HCT116 (cell line): ENCODE results near the gene BAX. TPM values are rescaled to one million over a fixed set of nuclear protein-coding genes. Genes with fewer than 3 reads are reported as not detected.
A peak's percentile ranks its signal among the peaks of the same experiment; 100 is the strongest.

ENCODE experiments used
- ATAC-seq: fragments of 200-7000 bp; cut with Tn5 transposase; 2 replicates; pipeline ENCODE4 v1.9.1; 2020; ENCODE audit warnings: mild to moderate bottlenecking, moderate library complexity
- BruUV-seq: library from RNA; stranded (reverse); fragments of 400-500 nt; replicated peaks from 2 replicates; lab custom pipeline; 2021; lab: Mats Ljungman, UMichigan
- CTCF ChIA-PET: fragments of 300-600 bp; sonication (Branson Sonifier 250); formaldehyde crosslinking; loops from one replicate; lab custom pipeline; 2021; ENCODE audit warnings: antibody characterized with exemption; lab: Charles Lee
- POLR2A ChIA-PET: fragments of 300-600, 350-600 bp; sonication (Branson Sonifier 250); formaldehyde crosslinking; loops from one replicate; lab custom pipeline; 2021; ENCODE audit warnings: antibody characterized with exemption; lab: Charles Lee
- RAD21 ChIA-PET, 2 experiments: fragments of 300-600 bp; sonication (Branson Sonifier 250); formaldehyde crosslinking; loops; one replicate each; lab custom pipeline; 2023; ENCODE audit warnings: low total read pairs in 2 of 2; ENCODE audit not compliant: uncharacterized antibody in 2 of 2, unreplicated experiment in 2 of 2, low non-redundant PET in 1 of 2; lab: Charles Lee
- DNase-seq: peaks from one replicate; pipeline ENCODE4 v3.0.0-alpha.2; 2010; ENCODE audit warnings: low read depth, low spot score
- H2AFZ ChIP-seq: fragments of 200-600 bp; shearing (Covaris generic), sonication (generic); 2 replicates; pipeline ENCODE4 v1.6.1; 2017; ENCODE audit warnings: low read depth, mixed run types, mixed read lengths, antibody characterized with exemption, low read length; ENCODE audit not compliant: poor library complexity, severe bottlenecking
- H3K27ac ChIP-seq: 2 replicates; pipeline ENCODE4 v1.5.1; 2012; ENCODE audit warnings: low read depth, low read length
- H3K27me3 ChIP-seq: fragments of 200-600 bp; sonication (generic); 2 replicates; pipeline ENCODE4 v1.6.1; 2016; ENCODE audit warnings: mixed run types, low read length, mixed read lengths; ENCODE audit not compliant: insufficient read depth
- H3K36me3 ChIP-seq, 2 experiments: fragments of 200-500 bp in 1 of 2; fragments of 200-600 bp in 1 of 2; sonication (Bioruptor generic) in 1 of 2; sonication (generic) in 1 of 2; 2 replicates each; pipeline versions ENCODE4 v1.5.1 to v1.6.1; 2014 to 2016; ENCODE audit warnings: low read length in 2 of 2, inconsistent platforms in 1 of 2, mixed read lengths in 1 of 2, mixed run types in 1 of 2; ENCODE audit not compliant: insufficient read depth in 2 of 2, control insufficient read depth in 1 of 2
- H3K4me1 ChIP-seq, 2 experiments: fragments of 200-600 bp in 1 of 2; sonication (generic) in 1 of 2; 2 replicates each; pipeline versions ENCODE4 v1.5.1 to v1.6.1; 2012 to 2017; ENCODE audit warnings: low read length in 2 of 2, inconsistent platforms in 1 of 2, mild to moderate bottlenecking in 1 of 2, mixed read lengths in 1 of 2, mixed run types in 1 of 2, moderate library complexity in 1 of 2; ENCODE audit not compliant: insufficient read depth in 2 of 2, control insufficient read depth in 1 of 2
- H3K4me2 ChIP-seq: fragments of 200-600 bp; sonication (generic); 2 replicates; pipeline ENCODE4 v1.6.1; 2017; ENCODE audit warnings: mixed run types, low read length, mixed read lengths
- H3K4me3 ChIP-seq, 2 experiments: fragments of 200-600 bp in 1 of 2; sonication (generic) in 1 of 2; replicated peaks in 1 of 2; 2 replicates each; pipeline ENCODE4 v1.5.1; 2011 to 2016; ENCODE audit warnings: low read length in 2 of 2, control low read depth in 1 of 2, low read depth in 1 of 2, mild to moderate bottlenecking in 1 of 2, mixed read lengths in 1 of 2, mixed run types in 1 of 2
- H3K79me2 ChIP-seq: fragments of 200-600 bp; sonication (generic); 2 replicates; pipeline ENCODE4 v1.6.1; 2017; ENCODE audit warnings: mild to moderate bottlenecking, mixed run types, low read length, moderate library complexity, mixed read lengths; ENCODE audit not compliant: insufficient read depth
- H3K9ac ChIP-seq: fragments of 200-600 bp; sonication (generic); 2 replicates; pipeline ENCODE4 v1.6.1; 2016; ENCODE audit warnings: low read length, mixed read lengths
- H3K9me2 ChIP-seq: fragments of 200-600 bp; sonication (generic), shearing (Covaris generic); 2 replicates; pipeline ENCODE4 v1.6.1; 2017; ENCODE audit warnings: mixed run types, mild to moderate bottlenecking, moderate library complexity; ENCODE audit not compliant: insufficient read depth
- H3K9me3 ChIP-seq, 2 experiments: fragments of 200-500 bp in 1 of 2; fragments of 200-600 bp in 1 of 2; sonication (Bioruptor generic) in 1 of 2; sonication (generic) in 1 of 2; 2 replicates each; pipeline ENCODE4 v1.6.1; 2014 to 2017; ENCODE audit warnings: low read length in 2 of 2, mixed read lengths in 2 of 2, inconsistent platforms in 1 of 2, low read depth in 1 of 2, mild to moderate bottlenecking in 1 of 2, mixed run types in 1 of 2, moderate library complexity in 1 of 2; ENCODE audit not compliant: control insufficient read depth in 1 of 2, insufficient read depth in 1 of 2
- H4K20me1 ChIP-seq: fragments of 200-600 bp; sonication (generic), shearing (Covaris generic); 2 replicates; pipeline ENCODE4 v1.6.1; 2017; ENCODE audit warnings: mixed run types, mild to moderate bottlenecking, moderate library complexity; ENCODE audit not compliant: insufficient read depth
- MAX ChIP-seq: IDR thresholded peaks from 2 replicates; pipeline ENCODE4 v1.6.1; 2012
- TCF7L2 ChIP-seq: IDR thresholded peaks from 2 replicates; pipeline ENCODE4 v1.7.0; 2011; ENCODE audit warnings: borderline replicate concordance, inconsistent platforms; ENCODE audit not compliant: insufficient read depth, insufficient read length; ENCODE audit errors: extremely low read depth
- YY1 ChIP-seq: IDR thresholded peaks from 2 replicates; pipeline ENCODE4 v1.6.1; 2011; ENCODE audit warnings: low read length, low read depth, moderate library complexity, mild to moderate bottlenecking; ENCODE audit not compliant: insufficient replicate concordance; ENCODE audit errors: extremely low read depth
- ZFX ChIP-seq: fragments of 450-650 bp; IDR thresholded peaks from 2 replicates; pipeline ENCODE4 v1.6.1; 2017
- intact Hi-C: fragments of 100-400 bp; cut with micrococcal nuclease; formaldehyde crosslinking; loops from 2 replicates; pipeline ENCODE4 v1.10.0; 2022
- total RNA-seq: library from RNA; stranded (reverse); gene quantifications from one replicate; pipeline ENCODE4 v1.2.1, GENCODE V29; 2021; ENCODE audit not compliant: unreplicated experiment
- TF ChIP-seq, protein P1 (sequence below): IDR thresholded peaks from 2 replicates; pipeline ENCODE4 v1.6.1; 2012; ENCODE audit warnings: low read depth
- TF ChIP-seq, protein P2 (sequence below), 3 experiments: fragments of 200-600 bp in 1 of 3; sonication (generic) in 1 of 3; IDR thresholded peaks in 2 of 3; conservative IDR thresholded peaks in 1 of 3; 2 replicates each; pipeline ENCODE4 v1.5.1; 2012 to 2017; ENCODE audit warnings: low read depth in 2 of 3, low read length in 2 of 3, antibody characterized with exemption in 1 of 3, borderline replicate concordance in 1 of 3, control low read depth in 1 of 3, mild to moderate bottlenecking in 1 of 3, mixed read lengths in 1 of 3, mixed run types in 1 of 3, moderate library complexity in 1 of 3; ENCODE audit not compliant: insufficient read depth in 1 of 3

BAX gene
- total RNA-seq, 1 experiment from 2014 or later = 96.4 TPM

- CTCF ChIA-PET = no interaction called here
- TF ChIP-seq TCF7L2 = no peak
- no peak for TF ChIP-seq ZFX
- TF ChIP-seq, protein P1, sequence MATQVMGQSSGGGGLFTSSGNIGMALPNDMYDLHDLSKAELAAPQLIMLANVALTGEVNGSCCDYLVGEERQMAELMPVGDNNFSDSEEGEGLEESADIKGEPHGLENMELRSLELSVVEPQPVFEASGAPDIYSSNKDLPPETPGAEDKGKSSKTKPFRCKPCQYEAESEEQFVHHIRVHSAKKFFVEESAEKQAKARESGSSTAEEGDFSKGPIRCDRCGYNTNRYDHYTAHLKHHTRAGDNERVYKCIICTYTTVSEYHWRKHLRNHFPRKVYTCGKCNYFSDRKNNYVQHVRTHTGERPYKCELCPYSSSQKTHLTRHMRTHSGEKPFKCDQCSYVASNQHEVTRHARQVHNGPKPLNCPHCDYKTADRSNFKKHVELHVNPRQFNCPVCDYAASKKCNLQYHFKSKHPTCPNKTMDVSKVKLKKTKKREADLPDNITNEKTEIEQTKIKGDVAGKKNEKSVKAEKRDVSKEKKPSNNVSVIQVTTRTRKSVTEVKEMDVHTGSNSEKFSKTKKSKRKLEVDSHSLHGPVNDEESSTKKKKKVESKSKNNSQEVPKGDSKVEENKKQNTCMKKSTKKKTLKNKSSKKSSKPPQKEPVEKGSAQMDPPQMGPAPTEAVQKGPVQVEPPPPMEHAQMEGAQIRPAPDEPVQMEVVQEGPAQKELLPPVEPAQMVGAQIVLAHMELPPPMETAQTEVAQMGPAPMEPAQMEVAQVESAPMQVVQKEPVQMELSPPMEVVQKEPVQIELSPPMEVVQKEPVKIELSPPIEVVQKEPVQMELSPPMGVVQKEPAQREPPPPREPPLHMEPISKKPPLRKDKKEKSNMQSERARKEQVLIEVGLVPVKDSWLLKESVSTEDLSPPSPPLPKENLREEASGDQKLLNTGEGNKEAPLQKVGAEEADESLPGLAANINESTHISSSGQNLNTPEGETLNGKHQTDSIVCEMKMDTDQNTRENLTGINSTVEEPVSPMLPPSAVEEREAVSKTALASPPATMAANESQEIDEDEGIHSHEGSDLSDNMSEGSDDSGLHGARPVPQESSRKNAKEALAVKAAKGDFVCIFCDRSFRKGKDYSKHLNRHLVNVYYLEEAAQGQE = no peak
- TF ChIP-seq YY1 = no peak
- TF ChIP-seq MAX = no peak
- TF ChIP-seq, protein P2, sequence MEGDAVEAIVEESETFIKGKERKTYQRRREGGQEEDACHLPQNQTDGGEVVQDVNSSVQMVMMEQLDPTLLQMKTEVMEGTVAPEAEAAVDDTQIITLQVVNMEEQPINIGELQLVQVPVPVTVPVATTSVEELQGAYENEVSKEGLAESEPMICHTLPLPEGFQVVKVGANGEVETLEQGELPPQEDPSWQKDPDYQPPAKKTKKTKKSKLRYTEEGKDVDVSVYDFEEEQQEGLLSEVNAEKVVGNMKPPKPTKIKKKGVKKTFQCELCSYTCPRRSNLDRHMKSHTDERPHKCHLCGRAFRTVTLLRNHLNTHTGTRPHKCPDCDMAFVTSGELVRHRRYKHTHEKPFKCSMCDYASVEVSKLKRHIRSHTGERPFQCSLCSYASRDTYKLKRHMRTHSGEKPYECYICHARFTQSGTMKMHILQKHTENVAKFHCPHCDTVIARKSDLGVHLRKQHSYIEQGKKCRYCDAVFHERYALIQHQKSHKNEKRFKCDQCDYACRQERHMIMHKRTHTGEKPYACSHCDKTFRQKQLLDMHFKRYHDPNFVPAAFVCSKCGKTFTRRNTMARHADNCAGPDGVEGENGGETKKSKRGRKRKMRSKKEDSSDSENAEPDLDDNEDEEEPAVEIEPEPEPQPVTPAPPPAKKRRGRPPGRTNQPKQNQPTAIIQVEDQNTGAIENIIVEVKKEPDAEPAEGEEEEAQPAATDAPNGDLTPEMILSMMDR (IDR thresholded peaks at IDR 0.05 in 2 of 3, conservative IDR thresholded peaks at IDR 0.05 in 1 of 3; ENCODE audit: borderline replicate concordance in 1 of 3, insufficient read depth in 1 of 3, low read depth in 2 of 3, low read length in 2 of 3) = no peak
- TF ChIP-seq, all 23 proteins: peak for 0
- no TSS peak for BruUV-seq
- H3K4me3 ChIP-seq = no peak overlapping the region
- ChIA-PET POLR2A (no interaction called here), RAD21 (no interaction called here)
- H3K4me1 ChIP-seq = peaks cover 12 to 17% of the 10 kb centered on the region in 2 experiments
- DNase-seq (no peak), ATAC-seq (no peak)
- H4K20me1 ChIP-seq = no peaks in the 10 kb centered on the region
- no peaks in the 10 kb centered on the region for H3K79me2 ChIP-seq
- H3K9me3 ChIP-seq = no peaks in the 10 kb centered on the region
- peak overlapping the region; percentile 99; the same call in 1 of the 2 replicates for H3K4me2 ChIP-seq
- intact Hi-C loops = no loop called here
- H3K9ac ChIP-seq = no peak overlapping the region
- no peaks in the 10 kb centered on the region for H3K27me3 ChIP-seq
- peaks cover 0 to 4% of the 10 kb centered on the region in 2 experiments; a peak in 1 of 4 replicates for H3K36me3 ChIP-seq
- H3K27ac ChIP-seq = no peak overlapping the region
- H2AFZ ChIP-seq = no peak overlapping the region
- no peaks in the 10 kb centered on the region for H3K9me2 ChIP-seq
Observed at GRCh38 chr19:48934837-48935236, 19.8 kb upstream of the BAX start.
